A673 (cell line): ENCODE measurements around the gene DNAL4. TPM values are rescaled to one million over a fixed set of nuclear protein-coding genes. Genes with fewer than 3 reads are reported as not detected.
A peak's percentile ranks its signal among the peaks of the same experiment; 100 is the strongest.

Experiments
- BruUV-seq: library from RNA; stranded (reverse); fragments of 400-500 nt; replicated peaks from 2 replicates; lab custom pipeline; 2021; lab: Mats Ljungman, UMichigan
- CTCF ChIA-PET: fragments of 300-600 bp; sonication (Branson Sonifier 250); formaldehyde crosslinking; loops from one replicate; lab custom pipeline; 2022; ENCODE audit warnings: antibody characterized with exemption; lab: Charles Lee
- POLR2A ChIA-PET: fragments of 300-600 bp; sonication (Branson Sonifier 250); formaldehyde crosslinking; loops from one replicate; lab custom pipeline; 2022; ENCODE audit warnings: antibody characterized with exemption; ENCODE audit not compliant: low non-redundant PET; lab: Charles Lee
- DNase-seq: peaks from one replicate; pipeline ENCODE4 v3.0.0-alpha.2; 2015; ENCODE audit warnings: low spot score
- H3K27ac ChIP-seq: fragments of 200-600 bp; sonication (generic); 2 replicates; pipeline ENCODE4 v1.5.1; 2016; ENCODE audit warnings: mixed run types, low read depth, mild to moderate bottlenecking, mixed read lengths, antibody characterized with exemption, low read length; ENCODE audit not compliant: poor library complexity, severe bottlenecking
- H3K27me3 ChIP-seq: fragments of 200-600 bp; sonication (generic); replicated peaks from 2 replicates; pipeline ENCODE4 v1.6.1; 2017; ENCODE audit warnings: mixed run types, low read depth, mild to moderate bottlenecking, mixed read lengths, antibody characterized with exemption, low read length; ENCODE audit not compliant: insufficient read depth, poor library complexity
- H3K36me3 ChIP-seq: fragments of 200-600 bp; sonication (generic); 2 replicates; pipeline ENCODE4 v1.6.1; 2016; ENCODE audit warnings: mixed run types, mild to moderate bottlenecking, mixed read lengths, antibody characterized with exemption, low read length; ENCODE audit not compliant: insufficient read depth, poor library complexity, severe bottlenecking
- H3K4me1 ChIP-seq: fragments of 200-600 bp; sonication (generic); 2 replicates; pipeline ENCODE4 v1.6.1; 2017; ENCODE audit warnings: mixed run types, mild to moderate bottlenecking, mixed read lengths, antibody characterized with exemption, low read length; ENCODE audit not compliant: insufficient read depth, poor library complexity, severe bottlenecking
- H3K4me3 ChIP-seq: fragments of 200-600 bp; sonication (generic); 2 replicates; pipeline ENCODE4 v1.5.1; 2016; ENCODE audit warnings: low read depth, mixed run types, mild to moderate bottlenecking, mixed read lengths, low read length; ENCODE audit not compliant: poor library complexity, severe bottlenecking
- H3K9me3 ChIP-seq: fragments of 200-600 bp; sonication (generic); 2 replicates; pipeline ENCODE4 v1.6.1; 2016; ENCODE audit warnings: mixed run types, low read depth, mild to moderate bottlenecking, mixed read lengths, antibody characterized with exemption, low read length; ENCODE audit not compliant: poor library complexity, severe bottlenecking
- EZH2 ChIP-seq: fragments of 200-600 bp; sonication (generic); IDR thresholded peaks from 2 replicates; pipeline ENCODE4 v1.6.1; 2017; ENCODE audit warnings: borderline replicate concordance, low read depth, mild to moderate bottlenecking, mixed read lengths, antibody characterized with exemption, low read length; ENCODE audit not compliant: poor library complexity, severe bottlenecking
- intact Hi-C: fragments of 100-400 bp; cut with micrococcal nuclease; formaldehyde crosslinking; loops from one replicate; pipeline ENCODE4 v1.10.0; 2022; ENCODE audit not compliant: unreplicated experiment
- total RNA-seq: library from RNA; stranded (reverse); gene quantifications from 2 replicates; pipeline ENCODE4 v1.2.3, GENCODE V29; 2021
- TF ChIP-seq, protein P1 (sequence below): fragments of 300-800, 200-600 bp; sonication (generic); conservative IDR thresholded peaks from 2 replicates; pipeline ENCODE4 v1.5.1; 2017; ENCODE audit warnings: low read depth, mild to moderate bottlenecking, antibody characterized with exemption, low read length, moderate library complexity, mixed read lengths

The DNAL4 gene
- total RNA-seq, 1 experiment from 2014 or later = 59.1 TPM

DNA sequence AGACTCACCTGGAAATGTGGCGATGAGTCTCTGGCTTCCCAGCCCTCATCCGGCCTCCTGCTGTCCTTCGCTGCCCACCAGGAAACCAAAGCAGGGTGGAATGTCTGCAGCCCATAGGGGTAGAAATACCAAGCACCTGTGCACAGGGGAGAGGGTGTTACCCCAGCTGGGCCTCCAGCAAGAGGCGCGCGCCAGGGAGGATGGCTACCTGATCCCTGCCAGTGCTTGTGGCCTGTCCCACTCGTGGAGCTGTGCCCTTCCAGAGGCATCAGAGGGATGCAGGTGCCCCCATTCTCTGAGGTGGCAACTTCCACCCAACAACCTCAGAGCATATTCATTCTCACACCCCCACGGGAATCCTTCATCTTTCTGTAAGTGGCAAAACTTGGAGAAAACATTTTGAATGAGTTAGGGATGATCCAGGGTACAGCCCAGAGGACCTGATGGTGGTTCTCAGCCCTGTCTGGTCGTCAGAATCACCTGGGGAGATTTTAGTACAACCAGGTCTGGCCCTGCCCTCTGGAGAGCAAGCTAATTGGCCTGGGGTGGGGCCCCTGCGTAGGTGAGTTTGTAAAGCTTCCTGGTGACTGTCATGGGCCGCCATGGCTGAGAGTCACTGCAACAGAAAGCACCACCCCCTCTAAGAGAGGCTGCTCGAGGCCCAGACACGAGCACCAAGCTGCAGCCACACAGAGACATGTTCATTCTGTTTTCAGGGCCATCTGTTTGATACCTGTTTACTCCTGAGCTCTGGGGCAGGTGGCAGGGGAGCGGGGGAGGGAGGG lies 48.1 kb downstream of the DNAL4 start:
- ChIA-PET POLR2A (interaction anchor here (0.6 kb wide), 1 partner anchor 1505 kb away, joined by 7 read pairs; no protein-coding TSS in a partner anchor), CTCF (no interaction called here)
- Histone ChIP-seq H3K27me3 (no peaks in the 10 kb centered on the region), H3K9me3 (no peaks in the 10 kb centered on the region), H3K36me3 (peaks cover 98% of the 10 kb centered on the region), H3K27ac (peak overlapping the region; percentile 37), H3K4me3 (no peak overlapping the region), H3K4me1 (no peaks in the 10 kb centered on the region)
- no TSS peak for BruUV-seq
- no peak for DNase-seq
- TF ChIP-seq, protein P1, sequence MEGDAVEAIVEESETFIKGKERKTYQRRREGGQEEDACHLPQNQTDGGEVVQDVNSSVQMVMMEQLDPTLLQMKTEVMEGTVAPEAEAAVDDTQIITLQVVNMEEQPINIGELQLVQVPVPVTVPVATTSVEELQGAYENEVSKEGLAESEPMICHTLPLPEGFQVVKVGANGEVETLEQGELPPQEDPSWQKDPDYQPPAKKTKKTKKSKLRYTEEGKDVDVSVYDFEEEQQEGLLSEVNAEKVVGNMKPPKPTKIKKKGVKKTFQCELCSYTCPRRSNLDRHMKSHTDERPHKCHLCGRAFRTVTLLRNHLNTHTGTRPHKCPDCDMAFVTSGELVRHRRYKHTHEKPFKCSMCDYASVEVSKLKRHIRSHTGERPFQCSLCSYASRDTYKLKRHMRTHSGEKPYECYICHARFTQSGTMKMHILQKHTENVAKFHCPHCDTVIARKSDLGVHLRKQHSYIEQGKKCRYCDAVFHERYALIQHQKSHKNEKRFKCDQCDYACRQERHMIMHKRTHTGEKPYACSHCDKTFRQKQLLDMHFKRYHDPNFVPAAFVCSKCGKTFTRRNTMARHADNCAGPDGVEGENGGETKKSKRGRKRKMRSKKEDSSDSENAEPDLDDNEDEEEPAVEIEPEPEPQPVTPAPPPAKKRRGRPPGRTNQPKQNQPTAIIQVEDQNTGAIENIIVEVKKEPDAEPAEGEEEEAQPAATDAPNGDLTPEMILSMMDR = no peak
- TF ChIP-seq EZH2 = no peak
- intact Hi-C loops = no loop called here

DNA sequence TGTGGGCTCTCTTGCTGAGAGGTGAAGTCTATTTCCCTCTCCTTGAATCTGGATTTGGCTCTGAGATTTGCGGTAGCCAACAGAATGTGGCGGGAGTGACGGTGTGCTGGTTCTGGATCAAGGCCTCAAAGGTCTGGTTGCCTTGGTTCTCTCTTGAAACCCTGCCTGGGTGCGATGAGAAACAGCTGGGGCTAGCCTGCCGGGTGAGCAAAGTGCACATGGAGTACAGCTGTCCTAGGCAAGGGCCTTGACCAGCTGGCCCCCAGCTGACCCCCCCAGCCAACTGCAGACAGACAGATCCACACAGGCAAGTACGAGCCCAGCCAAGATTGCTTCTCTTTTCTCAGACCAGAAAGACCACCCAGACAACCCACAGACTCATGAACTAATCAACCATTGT lies 49.0 kb downstream of the DNAL4 start:
- no peaks in the 10 kb centered on the region for H3K4me1 ChIP-seq
- no peaks in the 10 kb centered on the region for H3K9me3 ChIP-seq
- no peak overlapping the region for H3K27ac ChIP-seq
- no peak overlapping the region for H3K4me3 ChIP-seq
- TF ChIP-seq, protein P1 = no peak
- TF ChIP-seq EZH2 = no peak
- CTCF ChIA-PET = no interaction called here
- POLR2A ChIA-PET = no interaction called here
- BruUV-seq = no TSS peak
- no peak for DNase-seq
- H3K36me3 ChIP-seq = peaks cover 98% of the 10 kb centered on the region
- intact Hi-C loops = no loop called here
- H3K27me3 ChIP-seq = no peaks in the 10 kb centered on the region

DNA sequence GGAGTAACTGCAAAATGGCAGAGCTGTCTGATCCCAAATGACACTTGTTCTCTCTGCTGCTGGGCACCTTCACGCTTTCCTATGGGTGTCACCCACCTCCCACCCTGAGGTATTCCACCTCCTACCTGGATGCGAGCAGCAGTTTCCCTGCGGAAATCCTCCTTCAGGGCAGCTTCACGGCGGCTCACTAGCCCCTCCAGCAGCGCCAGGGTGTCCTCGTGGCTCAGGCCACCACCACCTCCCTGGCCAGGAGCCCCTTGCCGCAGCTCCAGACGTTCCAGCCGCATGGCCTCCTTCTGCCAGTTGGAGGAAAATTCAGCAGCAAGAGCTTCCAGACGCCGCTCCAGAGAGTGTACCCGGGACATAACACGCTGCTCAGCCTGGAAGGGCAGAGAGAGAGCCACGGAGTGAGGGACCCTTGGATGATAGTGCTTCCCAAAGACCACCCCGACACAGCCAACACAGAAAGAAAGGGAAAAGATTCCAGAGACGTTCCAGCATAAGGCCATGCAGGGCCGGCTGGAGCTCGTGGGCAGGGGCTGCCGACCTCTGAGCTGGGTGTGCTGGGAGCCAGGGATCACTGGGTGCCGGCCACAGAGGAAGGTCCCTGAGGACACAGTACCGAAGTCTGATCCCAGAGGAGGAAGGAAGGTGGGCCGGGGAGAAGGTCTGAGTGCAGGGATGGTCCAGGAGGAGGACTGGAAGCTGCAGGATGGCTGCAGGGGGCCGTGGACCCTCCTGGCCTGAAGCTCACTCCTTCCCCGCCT lies 51.6 kb downstream of the DNAL4 start:
- no peak for DNase-seq
- H3K36me3 ChIP-seq = peaks cover 99% of the 10 kb centered on the region

More for the DNA sequence above, 51.6 kb downstream of the DNAL4 start:
- H3K9me3 ChIP-seq = no peaks in the 10 kb centered on the region
- H3K27ac ChIP-seq = no peak overlapping the region
- no peak overlapping the region for H3K4me3 ChIP-seq
- intact Hi-C loops = no loop called here
- CTCF ChIA-PET = interaction anchor here (0.6 to 0.7 kb wide), 3 partner anchors 8 to 1952 kb away, joined by 3 read pairs; no protein-coding TSS in a partner anchor
- no peaks in the 10 kb centered on the region for H3K4me1 ChIP-seq
- BruUV-seq = TSS peak; percentile 13
- H3K27me3 ChIP-seq = no peaks in the 10 kb centered on the region
- TF ChIP-seq EZH2 = no peak
- TF ChIP-seq, protein P1 = no peak
- POLR2A ChIA-PET = no interaction called here
